Head of caudate nucleus (tissue), 42 donors: ENCODE measurements around the gene GON7.
"Not testable (repeated sequence)": the region's sequence is repeated elsewhere in the genome, so short reads cannot be mapped to it uniquely, and the experiment has no call there.

Experiments used
- DNase-seq, 42 donors: peaks; one replicate each; pipeline versions ENCODE4 v3.0.0 to v3.0.0-alpha.2; 2020 to 2021; ENCODE audit warnings: mixed read lengths in 7 of 42
- intact Hi-C: fragments of 100-400 bp; cut with DNase I; formaldehyde crosslinking; loops from one replicate; pipeline ENCODE4 v1.15.0; 2022

Gene GON7

DNA sequence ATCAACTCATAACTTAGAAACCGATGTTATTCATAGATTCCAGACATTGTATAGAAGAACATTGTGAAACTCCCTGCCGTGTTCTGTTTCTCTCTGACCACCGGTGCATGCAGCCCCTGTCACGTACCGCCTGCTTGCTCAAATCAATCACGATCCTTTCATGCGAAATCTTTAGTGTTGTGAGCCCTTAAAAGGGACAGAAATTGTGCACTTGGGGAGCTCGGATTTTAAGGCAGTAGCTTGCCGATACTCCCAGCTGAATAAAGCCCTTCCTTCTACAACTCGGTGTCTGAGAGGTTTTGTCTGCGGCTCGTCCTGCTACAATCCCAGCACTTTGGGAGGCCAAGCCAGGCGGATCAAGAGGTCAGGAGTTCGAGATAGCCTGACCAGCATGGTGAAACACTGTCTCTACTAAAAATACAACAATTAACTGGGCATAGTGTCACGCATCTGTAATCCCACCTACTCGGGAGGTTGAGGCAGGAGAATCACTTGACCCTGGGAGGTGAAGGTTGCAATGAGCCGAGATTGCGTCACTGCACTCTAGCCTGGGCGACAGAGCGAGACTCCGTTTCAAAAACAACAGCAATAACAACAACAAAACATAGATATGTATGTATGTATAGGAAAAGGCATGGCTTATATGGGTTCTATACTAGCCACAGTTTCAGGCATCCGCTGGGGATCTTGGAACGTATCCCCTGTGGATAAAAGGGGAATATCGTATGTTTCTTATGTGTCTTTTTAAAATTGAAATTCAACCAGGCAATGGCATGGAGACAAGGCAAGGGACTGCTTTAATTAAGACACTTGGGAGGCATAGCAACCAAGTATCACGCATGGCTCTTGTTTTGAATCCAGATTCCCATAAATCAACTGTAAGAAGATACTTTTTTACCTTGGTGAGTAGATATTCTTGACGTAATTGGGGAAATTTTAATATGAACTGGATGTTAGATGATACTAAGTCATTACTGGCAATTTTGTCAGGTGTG, 41.3 kb downstream of the GON7 start:
- intact Hi-C loops: not testable (repeated sequence)
- peak in 1 of 42 donors; percentile 6 for DNase-seq

GRCh38 chr14:93163564-93163963, 43.3 kb downstream of the GON7 start:
- intact Hi-C loops: no loop called here
- no peak for DNase-seq

- intact Hi-C loops: no loop called here
- DNase-seq: no peak
Observed at GRCh38 chr14:93161411-93161940, 45.4 kb downstream of the GON7 start.

- no peak for DNase-seq
- intact Hi-C loops: no loop called here
Observed at GRCh38 chr14:93160353-93160801, 46.5 kb downstream of the GON7 start.

GRCh38 chr14:93159625-93160352, 47.1 kb downstream of the GON7 start:
- intact Hi-C loops, DNase-seq: not testable (repeated sequence)

DNA sequence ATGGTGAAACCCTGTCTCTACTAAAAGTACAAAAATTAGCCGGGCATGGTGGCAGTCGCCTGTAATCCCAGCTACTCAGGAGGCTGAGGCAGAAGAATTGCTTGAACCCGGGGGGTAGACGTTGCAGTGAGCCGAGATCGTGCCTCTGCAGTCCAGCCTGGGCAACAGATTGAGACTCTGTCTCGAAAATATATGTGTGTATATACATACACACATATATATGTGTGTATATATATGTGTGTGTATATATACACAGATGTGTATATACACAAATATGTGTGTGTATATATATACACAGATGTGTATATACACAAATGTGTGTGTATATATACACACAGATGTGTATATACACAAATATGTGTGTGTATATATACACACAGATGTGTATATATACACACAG, 48.5 kb downstream of the GON7 start:
- DNase-seq, intact Hi-C loops: not testable (repeated sequence)

DNA sequence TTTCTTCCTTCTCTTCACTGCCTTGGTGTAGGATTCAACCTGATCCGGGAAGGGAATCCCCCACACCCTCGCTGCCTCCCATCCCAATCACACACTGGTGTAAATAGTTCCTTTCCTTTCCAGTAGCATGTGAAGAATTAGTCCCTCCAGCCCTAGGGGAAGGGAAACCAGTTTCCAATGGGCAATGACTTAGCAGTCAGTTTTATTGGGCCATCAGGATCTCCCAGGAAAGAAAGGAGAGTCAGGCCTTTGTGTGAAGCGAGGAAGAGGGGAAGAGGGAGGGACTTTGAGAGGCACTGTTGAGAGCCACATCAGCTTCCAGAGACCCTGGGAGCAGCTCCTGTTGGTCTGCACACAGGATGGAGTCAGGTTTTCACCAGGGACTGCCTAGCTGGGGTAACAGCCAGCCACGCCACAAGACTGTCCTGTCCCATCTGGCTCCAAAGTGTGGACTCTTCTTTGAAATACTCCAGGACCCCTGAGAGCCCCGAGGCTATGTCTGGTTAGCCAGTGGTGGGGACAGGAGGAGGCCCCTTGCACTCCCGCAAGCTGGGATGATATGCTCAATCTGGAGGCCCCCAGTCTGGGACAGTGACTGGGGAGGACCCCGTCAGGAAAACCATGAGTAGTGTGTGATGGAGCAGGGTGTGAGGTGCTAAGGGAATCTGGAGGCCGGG, 50.0 kb downstream of the GON7 start:
- intact Hi-C loops: no loop called here
- DNase-seq: no peak

DNA sequence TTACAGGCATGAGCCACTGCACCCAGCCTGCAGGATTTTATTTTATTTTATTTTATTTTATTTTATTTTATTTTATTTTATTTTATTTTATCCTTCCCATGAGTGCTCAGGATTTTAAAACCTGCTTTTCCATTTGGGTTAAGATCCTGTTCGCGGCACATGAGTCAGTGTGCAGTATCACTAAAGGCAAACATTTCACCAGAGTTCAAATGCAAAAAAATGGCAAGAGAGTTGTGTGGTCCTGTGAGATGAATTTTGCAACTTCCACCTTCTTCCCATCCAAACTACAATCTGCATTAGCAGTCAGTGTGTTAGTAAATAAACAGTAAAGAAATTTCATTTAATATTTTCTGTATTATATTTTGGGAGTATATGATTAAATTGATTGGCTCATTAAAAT, 51.2 kb downstream of the GON7 start:
- intact Hi-C loops: no loop called here
- DNase-seq: no peak

DNA sequence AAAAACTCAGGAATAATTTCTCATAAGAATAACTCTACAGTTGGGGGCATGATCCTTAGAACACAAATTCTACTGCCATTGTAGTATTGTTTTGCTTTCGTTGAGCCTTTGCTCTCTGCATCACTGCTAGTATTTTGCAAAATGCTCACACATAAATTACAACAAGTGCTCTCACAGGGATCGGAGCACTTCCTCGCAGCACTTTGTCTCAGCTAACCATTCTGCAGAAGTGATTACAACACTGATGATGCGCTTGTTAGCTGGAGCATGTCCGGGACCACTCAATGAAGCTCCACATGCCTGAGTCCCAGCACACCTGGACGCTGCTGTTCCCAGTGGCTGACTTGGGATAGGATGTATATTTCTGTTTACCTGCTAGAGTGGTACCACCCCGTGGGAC, 53.7 kb downstream of the GON7 start:
- no peak for DNase-seq
- intact Hi-C loops: no loop called here
